ENCODE results near the gene BROX.

The BROX gene

DNA sequence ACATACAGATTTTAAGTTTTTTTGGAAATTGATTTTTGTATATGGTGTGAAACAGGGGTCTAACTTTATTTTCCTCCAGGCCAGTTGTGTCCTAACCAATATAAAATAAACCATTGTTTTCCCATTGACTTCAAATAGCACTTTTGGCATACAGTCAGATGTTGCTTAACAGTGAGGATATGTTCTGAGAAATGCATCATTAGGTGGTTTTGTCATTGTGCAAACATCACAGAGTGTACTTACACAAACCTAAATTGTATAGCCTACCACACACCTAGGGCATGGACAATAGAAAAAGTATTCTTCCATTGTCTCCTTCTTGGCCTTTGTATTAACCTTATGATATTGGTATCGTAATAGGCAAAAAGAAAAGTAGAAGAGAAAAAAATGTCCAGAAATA is 65.1 kb downstream of the BROX start:
- no peak for DNase-seq (ENCODE audit: low read depth in 2 of 2)

DNA sequence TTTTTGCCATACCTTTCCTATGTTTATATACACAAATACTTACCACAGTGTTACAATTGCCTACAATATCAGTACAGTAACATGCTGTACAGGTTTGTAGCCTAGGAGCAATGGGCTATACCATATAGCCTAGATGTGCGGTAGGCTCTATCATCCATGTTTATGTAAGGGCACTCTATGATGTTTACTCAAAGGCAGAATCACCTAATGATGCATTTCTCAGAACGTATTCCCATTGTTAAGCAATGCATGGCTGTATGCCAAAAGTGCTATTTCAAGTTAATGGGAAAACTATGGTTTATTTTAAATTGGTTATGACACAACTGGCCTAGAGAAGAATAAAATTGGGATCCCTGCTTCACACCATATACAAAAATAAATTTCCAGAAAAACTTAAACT is 65.6 kb downstream of the BROX start:
- no peak for DNase-seq (ENCODE audit: low read depth in 2 of 2)

DNA sequence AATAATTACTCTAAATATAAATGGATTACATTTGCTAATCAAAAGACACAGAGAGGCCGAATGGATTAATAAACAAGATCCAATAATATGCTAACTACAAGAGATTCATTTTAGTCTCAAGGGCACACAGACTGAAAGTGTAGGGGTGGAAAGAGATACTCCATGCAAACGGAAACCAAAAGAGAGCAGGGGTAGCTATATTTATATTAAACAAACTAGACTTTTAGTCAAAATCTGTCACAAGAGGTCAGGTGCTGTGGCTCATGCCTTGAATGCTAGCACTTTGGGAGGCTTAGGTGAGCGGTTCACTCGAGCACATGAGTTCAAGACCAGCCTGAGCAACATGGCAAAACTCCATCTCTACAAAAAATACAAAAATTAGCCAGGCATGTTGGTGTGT is 68.9 kb downstream of the BROX start:
- DNase-seq (ENCODE audit: low read depth in 2 of 2): no peak

DNA sequence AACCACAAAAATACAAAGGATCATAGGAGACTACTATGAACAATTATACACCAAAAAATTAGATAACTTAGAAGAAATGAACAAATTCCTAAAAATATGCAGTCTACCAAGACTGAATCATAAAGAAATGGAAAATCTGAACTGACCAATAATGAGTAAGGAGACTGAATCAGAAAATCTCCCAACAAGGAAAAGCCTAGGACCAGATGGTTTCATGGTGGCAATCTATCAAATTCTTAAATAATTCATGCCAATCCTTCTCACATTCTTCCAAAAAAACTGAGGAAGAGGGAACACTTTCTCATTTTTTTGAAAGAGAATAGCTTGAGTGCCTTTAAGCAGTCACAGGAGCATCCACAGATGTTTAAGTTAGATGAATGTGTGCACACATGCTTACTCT is 70.7 kb downstream of the BROX start:
- no peak for DNase-seq (ENCODE audit: low read depth in 2 of 2)

DNA sequence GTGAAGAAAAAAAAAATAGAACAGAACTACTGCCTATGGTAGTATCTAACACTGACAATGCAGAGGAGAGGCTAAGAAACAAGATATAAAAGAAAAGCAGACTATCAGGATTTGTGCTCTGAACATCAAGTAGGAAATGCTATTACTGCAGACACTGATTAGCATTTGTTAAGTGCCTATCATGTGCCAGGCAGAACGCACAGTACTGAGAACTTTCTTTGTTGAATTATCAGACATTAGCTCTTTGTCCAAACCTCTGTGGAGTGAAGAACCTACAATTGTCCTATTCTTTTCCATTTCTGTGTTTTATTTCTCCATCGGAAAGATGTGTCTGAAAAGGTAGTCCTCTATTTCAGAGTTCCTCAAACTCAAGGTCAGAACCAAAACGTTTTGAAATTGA is 72.0 kb downstream of the BROX start:
- DNase-seq (ENCODE audit: low read depth in 2 of 2): no peak
